Suppressor macrophage treated with lipopolysaccharide for 1 hour (primary cell): ENCODE data around the gene LMOD1.
"Not testable (repeated sequence)": the region's sequence is repeated elsewhere in the genome, so short reads cannot be mapped to it uniquely, and the experiment has no call there.

ENCODE experiments used
- DNase-seq, 3 donors: peaks; one replicate each; pipeline ENCODE4 v3.0.0-alpha.2; 2020 to 2022

LMOD1 gene

GRCh38 chr1:201890806-201891450 is 55.4 kb downstream of the LMOD1 start:
- no peak for DNase-seq

DNA sequence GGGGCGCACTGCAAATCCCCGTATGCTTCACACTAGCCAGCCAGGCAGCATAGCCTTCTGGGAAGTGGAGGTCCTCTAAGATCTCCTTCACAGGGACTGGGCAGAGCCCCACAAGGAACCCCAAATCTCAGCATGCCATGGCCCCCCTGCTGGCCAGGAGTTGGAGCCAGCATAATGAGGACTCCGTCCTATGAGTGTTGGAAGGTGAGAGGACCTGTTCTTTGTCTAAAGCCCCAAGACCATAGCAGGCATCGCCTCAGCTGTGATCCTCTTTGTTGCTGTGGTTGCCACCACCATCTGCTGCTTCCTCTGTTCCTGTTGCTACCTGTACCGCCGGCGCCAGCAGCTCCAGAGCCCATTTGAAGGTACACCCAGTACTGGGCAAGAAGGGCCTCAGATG is 56.1 kb downstream of the LMOD1 start:
- DNase-seq = no peak

GRCh38 chr1:201889090-201889968 is 57.0 kb downstream of the LMOD1 start:
- DNase-seq = no peak

- DNase-seq = peak; percentile 48 to 78 (median 51)
Measured at GRCh38 chr1:201888282-201889089, 57.9 kb downstream of the LMOD1 start, which contains the start of gene SHISA4. Gene SHISA4 (plus strand): TSS chr1:201888898. CDS start chr1:201888995, 97 bp downstream.

DNA sequence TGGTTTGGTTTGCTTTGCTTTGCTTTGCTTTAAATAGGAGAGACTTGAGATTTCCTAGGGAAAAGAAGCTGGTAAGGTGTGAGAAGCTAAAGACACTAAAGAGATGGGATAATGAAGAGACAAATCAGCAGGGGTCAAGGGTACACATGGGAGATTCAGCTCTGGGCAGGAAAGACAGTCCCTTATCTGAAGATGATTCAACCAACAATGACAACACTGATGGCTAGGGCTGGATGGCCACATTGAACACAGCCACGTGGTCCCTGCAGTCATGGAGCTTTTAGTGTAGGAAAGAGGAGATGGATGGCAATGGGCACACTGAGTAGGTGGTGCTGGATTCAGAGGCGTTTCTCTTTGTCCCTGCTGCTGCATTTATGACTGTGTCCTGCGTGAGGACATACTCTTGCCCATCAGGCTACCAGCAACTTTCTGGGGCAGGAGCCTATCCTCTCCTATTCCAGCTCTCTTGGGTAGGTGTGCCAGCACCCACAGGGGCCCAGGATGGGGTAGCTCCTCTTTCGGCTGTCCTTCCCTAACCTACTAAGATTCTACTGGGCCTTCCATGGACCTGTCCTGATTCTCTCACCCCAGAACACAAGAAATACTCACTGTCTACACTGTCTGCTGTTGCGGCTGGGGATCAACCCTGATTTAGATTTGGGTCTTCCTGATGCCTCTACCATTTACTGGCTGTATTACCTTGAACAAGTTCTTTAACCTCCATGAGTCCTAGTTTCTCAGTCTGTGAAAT is 59.1 kb downstream of the LMOD1 start:
- DNase-seq = no peak

- DNase-seq = no peak
Measured at GRCh38 chr1:201886103-201886885, 60.1 kb downstream of the LMOD1 start.

DNA sequence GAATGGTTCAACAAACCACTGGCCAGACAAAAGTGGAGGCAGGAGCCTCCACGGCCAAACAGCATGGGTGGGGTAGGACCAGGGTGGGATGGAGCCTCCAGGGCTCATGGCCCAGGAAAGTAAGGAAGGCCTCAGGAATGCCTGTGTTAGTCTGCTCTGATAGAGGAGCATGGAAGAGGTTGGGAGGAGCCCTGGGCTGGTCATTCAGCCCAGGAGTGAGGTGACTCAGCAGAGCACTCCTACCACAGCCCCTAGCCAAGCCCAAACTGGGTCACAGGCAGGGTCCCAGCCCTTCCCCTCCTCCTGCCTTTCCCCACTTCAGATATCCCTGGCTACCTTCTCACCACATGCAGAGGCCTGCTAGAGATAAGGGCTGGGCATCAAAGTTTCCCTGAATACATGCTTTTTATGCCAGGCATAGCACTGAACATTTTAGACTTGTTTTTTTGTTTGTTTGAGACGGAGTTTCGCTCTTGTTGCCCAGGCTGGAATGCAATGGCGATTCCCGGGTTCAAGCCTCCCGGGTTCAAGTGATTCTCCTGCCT is 60.7 kb downstream of the LMOD1 start:
- no peak for DNase-seq

DNA sequence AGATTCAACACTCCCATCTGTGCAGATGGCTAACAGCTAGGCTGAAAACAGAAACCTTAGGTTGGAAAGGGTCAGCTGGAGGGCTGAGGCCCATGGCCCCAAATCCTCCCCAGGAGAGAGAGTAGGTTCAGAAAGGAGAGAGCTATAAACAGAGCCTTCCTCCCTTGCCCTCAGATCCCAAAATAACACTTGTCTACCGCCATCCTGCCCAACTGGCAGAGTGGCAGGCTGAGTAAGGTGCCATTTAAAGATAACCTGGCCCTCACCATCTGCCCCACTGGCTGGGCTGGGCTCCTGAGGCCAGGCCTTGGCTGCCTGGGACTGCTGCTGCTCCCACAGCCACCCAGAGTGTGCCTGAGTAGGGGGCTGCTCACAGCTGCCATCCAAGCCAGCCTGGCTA is 61.9 kb downstream of the LMOD1 start:
- no peak for DNase-seq

DNA sequence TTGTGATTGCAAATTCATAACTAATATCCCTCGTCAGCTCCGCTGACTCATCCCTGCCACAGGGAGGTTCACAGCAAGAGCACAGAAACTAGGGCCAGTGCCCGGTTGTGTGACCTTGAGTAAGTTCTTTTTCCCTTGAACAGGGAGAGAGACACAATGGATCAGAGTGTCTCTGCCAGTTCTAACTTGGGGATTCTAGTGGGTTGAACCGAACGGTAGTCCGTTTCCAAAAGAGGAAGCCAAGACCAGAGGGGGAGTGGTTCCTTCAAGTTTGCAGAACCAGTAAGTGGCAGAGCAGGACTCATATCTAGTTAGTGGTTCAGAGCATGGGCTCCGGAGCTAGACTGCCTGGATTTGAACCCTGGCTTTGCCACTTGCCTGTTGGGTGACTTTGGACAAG is 62.6 kb downstream of the LMOD1 start:
- peak; percentile 81 to 86 (median 81) for DNase-seq

DNA sequence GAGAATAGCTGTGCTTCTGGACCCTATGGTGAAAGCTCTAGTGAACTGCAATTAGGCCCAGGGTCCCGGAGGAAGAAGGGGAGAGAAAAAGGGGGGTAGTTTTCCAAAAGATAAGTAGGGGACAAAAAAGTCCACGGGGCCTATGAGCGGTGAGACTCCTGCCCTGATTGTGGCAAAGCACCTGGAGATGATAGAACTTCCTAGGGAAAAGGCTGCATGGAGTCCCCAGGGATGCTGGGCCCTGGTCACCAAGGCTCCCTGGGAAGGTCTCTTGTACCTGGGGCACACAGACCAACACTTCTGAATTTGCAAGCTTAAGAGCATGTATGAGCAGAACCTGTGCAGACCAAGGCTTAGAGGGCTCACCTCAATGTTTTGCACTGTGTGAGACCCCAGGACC is 63.1 kb downstream of the LMOD1 start:
- no peak for DNase-seq

- peak; percentile 88 to 96 (median 95) for DNase-seq
Measured at GRCh38 chr1:201882665-201883132, 63.6 kb downstream of the LMOD1 start.

GRCh38 chr1:201881617-201882016 is 64.7 kb downstream of the LMOD1 start:
- no peak for DNase-seq

DNA sequence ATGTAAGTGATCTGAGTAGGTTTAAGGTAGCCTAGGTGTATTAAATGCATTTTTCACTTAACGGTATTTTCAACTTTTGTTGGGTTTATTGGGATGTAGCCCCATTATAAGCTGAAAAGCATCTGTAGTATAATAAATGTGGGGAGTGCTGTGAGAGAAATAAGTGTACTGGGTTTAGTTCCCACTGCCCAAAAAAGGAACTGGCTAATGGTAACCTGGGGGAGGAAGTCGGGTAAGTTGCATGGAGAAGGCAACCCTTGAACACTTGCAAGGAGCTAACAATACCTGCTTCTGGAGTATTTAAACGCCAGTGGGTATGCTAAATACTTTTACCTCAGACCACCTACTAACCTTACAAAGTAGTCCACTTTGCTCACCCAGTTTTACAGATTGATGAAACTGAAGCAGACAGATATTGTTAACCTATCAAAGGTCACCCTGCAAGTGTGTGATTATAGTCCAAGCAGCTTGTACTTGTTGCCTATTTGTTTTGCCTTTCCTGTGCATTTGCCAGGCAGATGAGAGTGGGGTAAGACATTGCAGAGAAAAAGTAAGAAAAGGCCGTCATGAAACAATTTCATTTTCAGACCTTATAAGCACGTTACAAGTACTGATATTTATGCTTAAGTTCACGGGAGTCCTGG is 65.3 kb downstream of the LMOD1 start:
- DNase-seq = peak in 2 of 3 donors; percentile 13 to 29

DNA sequence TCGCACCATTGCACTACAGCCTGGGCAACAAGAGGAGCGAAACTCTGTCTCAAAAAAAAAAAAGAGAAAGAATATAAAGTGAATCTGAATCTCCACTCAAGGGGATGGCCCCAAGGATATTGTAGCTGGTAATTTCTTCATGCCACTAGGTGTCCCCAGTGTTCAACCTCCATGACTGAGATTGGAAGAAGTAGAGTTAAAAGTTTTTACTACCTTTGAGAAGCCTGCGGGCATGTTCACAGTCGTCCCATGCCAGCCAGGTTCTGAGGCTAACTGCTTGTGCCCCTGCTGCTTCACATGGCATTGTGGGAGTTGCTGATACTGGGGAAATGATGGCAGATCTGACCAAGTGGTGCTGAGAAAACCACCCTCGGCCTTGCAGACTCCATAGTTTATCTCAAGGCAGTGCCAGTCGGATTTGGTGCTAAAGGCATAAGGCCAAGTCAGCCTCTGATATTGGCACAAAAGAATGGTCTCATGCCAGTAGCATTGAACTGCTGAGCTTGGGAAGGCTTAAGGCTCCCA is 68.4 kb downstream of the LMOD1 start:
- peak; percentile 57 to 66 (median 58) for DNase-seq

DNA sequence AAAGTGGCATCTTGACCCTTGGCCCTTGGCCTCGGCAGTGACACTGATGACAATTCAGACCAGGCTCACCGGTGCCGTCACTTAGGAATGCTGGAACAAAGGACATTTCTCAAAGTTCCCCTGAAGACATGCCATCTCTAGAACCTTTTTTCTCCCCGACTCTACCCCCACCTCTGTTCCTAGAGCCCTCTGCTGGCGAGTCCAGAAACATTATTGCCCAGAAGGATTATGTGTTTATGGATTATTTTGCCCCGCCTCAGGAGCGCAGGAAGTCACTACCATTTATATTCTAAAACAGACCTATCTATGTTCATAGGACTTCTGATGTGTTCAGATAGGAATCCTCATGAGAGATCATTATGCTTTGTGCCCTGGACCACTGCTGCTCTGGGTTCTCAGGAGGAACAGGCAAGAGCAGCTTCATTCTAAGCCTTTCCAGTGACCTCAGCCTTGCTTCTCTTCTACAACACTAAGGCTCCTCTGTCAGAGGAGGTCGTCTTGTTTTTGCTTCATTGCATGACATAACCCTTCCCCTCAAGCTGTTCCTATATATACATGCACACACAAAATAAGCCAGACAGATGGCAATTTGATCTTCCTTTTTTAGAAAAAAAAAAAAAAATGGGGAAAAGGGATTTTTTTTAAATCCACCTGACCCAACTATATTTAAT is 70.1 kb downstream of the LMOD1 start:
- DNase-seq = peak in 1 of 3 donors; percentile 12

GRCh38 chr1:201874672-201875071 is 71.7 kb downstream of the LMOD1 start:
- DNase-seq = no peak

DNA sequence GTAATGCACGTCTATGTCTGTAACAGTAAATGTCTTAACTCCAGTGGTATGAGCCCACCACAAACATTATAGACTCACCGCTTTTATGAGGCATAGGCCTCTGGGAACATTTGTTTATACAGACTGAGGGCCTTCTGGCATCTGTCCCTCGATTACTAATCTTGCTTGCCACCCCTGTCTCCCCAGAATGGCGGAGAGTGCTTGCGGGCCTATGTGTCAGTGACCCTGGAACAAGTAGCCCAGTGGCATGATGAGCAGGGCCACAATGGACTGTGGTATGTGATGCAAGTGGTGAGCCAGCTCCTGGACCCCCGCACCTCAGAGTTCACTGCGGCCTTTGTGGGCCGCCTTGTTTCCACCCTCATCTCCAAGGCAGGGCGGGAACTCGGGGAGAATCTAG is 76.0 kb downstream of the LMOD1 start:
- no peak for DNase-seq

DNA sequence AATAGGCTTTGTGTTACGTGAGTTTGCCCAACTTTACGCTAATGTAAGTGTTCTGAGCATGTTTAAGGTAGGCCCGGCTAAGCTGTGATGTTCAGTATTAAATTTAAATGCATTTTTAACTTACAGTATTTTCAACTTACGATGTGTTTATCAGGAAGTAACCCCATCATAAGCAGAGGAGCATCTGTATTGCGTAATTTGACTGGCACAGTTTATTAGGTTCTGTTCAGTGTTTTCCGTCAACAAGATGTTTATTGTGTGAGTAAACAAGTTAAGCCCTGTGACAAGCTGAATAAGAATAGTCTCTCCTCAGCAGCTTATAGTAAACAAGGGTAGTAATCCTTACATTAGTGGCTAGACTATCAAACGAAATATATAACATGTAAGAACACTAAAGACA is 84.9 kb downstream of the LMOD1 start:
- DNase-seq = no peak

- DNase-seq = no peak
Measured at GRCh38 chr1:201859424-201859823, 86.9 kb downstream of the LMOD1 start.

DNA sequence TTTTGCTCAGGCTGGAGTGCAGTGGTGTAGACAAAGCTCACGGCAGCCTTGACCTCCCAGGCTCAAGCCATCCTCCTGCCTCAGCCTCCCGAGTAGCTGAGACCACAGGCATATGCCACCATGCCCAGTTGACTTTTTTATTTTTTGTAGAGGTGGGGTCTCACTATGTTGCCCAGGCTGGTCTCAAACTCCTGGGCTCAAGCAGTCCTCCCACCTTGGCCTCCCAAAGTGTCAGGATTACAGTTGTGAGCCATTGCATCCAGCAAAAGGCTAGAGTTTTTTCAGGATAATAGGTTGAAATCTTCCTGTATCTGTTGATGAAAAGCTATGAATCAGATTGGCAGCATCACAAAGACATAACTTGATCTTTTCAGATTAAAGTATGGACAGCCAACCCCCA is 89.6 kb downstream of the LMOD1 start:
- DNase-seq = not testable (repeated sequence)
